A673 (cell line): Measurements from ENCODE around the gene CD53.

Experiments
- EZH2 ChIP-seq: fragments of 200-600 bp; sonication (generic); IDR thresholded peaks from 2 replicates; pipeline ENCODE4 v1.6.1; 2017; ENCODE audit warnings: borderline replicate concordance, low read depth, mild to moderate bottlenecking, mixed read lengths, antibody characterized with exemption, low read length; ENCODE audit not compliant: poor library complexity, severe bottlenecking
- TF ChIP-seq, protein P1 (sequence below): fragments of 300-800, 200-600 bp; sonication (generic); conservative IDR thresholded peaks from 2 replicates; pipeline ENCODE4 v1.5.1; 2017; ENCODE audit warnings: low read depth, mild to moderate bottlenecking, antibody characterized with exemption, low read length, moderate library complexity, mixed read lengths

DNA sequence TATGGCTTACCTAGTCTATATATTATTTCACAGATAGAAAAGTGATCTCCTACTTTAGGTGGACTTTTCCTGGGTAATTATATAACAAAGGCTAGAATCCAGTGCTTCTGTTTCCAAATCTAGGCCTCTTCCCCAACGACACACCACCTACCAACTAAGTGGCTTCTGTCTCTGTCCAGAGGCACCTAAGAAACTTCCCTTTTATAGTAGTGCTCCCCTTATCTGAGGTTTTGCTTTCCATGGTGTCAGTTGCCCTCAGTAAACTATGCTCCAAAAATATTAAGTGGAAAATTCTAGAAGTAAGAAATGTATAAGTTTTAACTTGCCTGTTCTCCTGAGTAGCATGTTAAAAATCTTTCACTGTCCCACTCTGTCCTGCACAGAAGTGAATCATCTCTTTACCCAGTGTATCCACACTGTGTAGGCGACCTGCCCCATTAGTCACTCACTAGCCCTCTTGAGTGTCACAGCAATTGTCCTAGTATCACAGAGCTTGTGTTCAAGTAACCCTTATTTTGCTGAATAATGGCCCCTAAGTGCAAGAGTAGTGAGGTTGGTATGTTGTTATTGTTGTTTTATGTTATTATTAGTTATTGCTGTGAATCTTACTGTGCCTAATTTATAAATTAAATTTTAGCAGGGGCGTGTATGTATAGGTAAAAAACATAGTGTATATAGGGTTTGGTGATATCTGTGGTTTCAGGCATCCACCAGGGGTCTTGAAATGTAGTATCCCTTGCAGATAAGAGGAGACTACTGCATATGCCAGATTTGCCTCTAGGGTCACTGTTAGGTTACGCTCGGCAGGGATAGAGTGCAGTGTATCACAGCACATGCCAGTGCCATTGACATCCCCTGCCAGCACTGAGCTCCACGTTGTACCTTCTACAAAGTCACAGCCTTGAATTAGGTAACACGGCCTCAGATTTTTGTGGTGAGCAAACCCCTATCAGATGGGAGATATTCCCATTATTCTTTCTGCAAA lies 14.7 kb upstream of the CD53 start:
- TF ChIP-seq EZH2, result no peak
- TF ChIP-seq, protein P1, sequence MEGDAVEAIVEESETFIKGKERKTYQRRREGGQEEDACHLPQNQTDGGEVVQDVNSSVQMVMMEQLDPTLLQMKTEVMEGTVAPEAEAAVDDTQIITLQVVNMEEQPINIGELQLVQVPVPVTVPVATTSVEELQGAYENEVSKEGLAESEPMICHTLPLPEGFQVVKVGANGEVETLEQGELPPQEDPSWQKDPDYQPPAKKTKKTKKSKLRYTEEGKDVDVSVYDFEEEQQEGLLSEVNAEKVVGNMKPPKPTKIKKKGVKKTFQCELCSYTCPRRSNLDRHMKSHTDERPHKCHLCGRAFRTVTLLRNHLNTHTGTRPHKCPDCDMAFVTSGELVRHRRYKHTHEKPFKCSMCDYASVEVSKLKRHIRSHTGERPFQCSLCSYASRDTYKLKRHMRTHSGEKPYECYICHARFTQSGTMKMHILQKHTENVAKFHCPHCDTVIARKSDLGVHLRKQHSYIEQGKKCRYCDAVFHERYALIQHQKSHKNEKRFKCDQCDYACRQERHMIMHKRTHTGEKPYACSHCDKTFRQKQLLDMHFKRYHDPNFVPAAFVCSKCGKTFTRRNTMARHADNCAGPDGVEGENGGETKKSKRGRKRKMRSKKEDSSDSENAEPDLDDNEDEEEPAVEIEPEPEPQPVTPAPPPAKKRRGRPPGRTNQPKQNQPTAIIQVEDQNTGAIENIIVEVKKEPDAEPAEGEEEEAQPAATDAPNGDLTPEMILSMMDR, result no peak
